ENCODE data around the gene PROS1. TPM values are rescaled to one million over a fixed set of nuclear protein-coding genes. Genes with fewer than 3 reads are reported as not detected.

The PROS1 gene
- total and polyA plus RNA-seq, 2 of the 4 experiments (the other 2 are of a cell fraction): 1.6 to 2.8 TPM

DNA sequence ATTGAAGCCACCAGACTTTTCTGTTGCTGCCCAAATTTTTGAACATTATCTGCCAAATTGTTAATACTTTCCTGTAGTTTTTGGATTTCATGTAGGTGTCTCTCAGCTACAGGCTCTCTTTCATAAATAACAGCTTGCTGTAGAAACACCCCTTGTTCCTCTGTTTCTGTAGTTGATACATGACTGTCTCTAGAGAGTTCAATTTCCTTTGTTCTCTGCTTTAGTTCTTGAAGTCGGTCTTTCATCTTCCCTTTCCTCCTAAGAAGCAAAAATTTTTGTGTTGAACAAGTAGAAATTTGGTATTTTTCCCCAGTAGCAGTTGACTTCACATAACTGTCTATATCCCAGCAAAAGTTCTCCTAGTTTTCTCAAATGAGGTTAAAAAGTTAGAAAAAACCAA is 41.3 kb upstream of the PROS1 start:
- no TSS peak for BruUV-seq (replicated peaks)
- Histone ChIP-seq H3K4me1 (ENCODE audit: control insufficient read depth, insufficient read depth, low read length) (no peaks in the 10 kb centered on the region), H3K79me1 (ENCODE audit: low read depth in 1 of 2, low read length in 2 of 2) (no peaks in the 10 kb centered on the region), H3K56ac (ENCODE audit: extremely low read depth, insufficient read depth, low read length) (no peak overlapping the region), H4K91ac (ENCODE audit: insufficient read depth, low read depth, low read length) (no peak overlapping the region), H4K20me1 (ENCODE audit: insufficient read depth, low read length) (no peaks in the 10 kb centered on the region), H3K9ac (ENCODE audit: low read depth, low read length) (no peak overlapping the region), H3K27ac (ENCODE audit: insufficient read depth, low read length) (no peak overlapping the region), H4K5ac (ENCODE audit: low read depth, low read length) (no peak overlapping the region), H2BK15ac (ENCODE audit: low read depth, low read length) (no peak overlapping the region), H2BK5ac (ENCODE audit: low read depth, low read length, poor library complexity, severe bottlenecking) (no peak overlapping the region), H3K4me3 (ENCODE audit: insufficient read depth, low read depth, low read length) (no peak overlapping the region), H3K18ac (ENCODE audit: low read depth, low read length) (no peak overlapping the region), H2AK9ac (replicated peaks; ENCODE audit: low read depth, low read length, poor library complexity) (no peak overlapping the region), H2BK20ac (ENCODE audit: low read depth, low read length) (no peak overlapping the region), H3K23ac (ENCODE audit: low read depth, low read length) (no peak overlapping the region), H2AFZ (replicated peaks; ENCODE audit: low read length, poor library complexity) (no peak overlapping the region), H2AK5ac (ENCODE audit: low read depth, low read length) (no peak overlapping the region), H2BK120ac (ENCODE audit: low read depth, low read length) (no peak overlapping the region), H4K8ac (ENCODE audit: low read depth in 2 of 2, low read length in 2 of 2) (no peak overlapping the region), H3K4ac (ENCODE audit: low read depth, low read length) (no peak overlapping the region), H3K9me3 (ENCODE audit: control insufficient read depth, insufficient read depth, low read length) (no peaks in the 10 kb centered on the region), H3K27me3 (ENCODE audit: control insufficient read depth, insufficient read depth, low read length) (no peaks in the 10 kb centered on the region), H3K36me3 (ENCODE audit: control insufficient read depth, insufficient read depth, low read length) (no peaks in the 10 kb centered on the region), H3K9me1 (ENCODE audit: insufficient read depth, low read length) (no peaks in the 10 kb centered on the region), H3K4me2 (ENCODE audit: low read depth, low read length) (no peak overlapping the region), H3K14ac (replicated peaks; ENCODE audit: low read depth, low read length) (no peak overlapping the region)
- dilution Hi-C loops (cut with HindIII; ENCODE audit: low sequenced_read_pairs, unreplicated experiment): no loop called here
- TF ChIP-seq RAD21 (IDR thresholded peaks at IDR 0.05; ENCODE audit: low read length) (no peak), CEBPB (IDR thresholded peaks at IDR 0.05; ENCODE audit: low read depth, low read length) (no peak), NFE2L2 (IDR thresholded peaks at IDR 0.05; ENCODE audit: low read depth, low read length) (no peak), FOS (IDR thresholded peaks at IDR 0.05; ENCODE audit: low read depth, low read length) (no peak), RCOR1 (IDR thresholded peaks at IDR 0.05; ENCODE audit: insufficient replicate concordance, low read length) (no peak), RFX5 (IDR thresholded peaks at IDR 0.05; ENCODE audit: low read depth, low read length) (no peak), POLR2A (IDR thresholded peaks at IDR 0.05; ENCODE audit: low read depth, low read length) (no peak), SMC3 (IDR thresholded peaks at IDR 0.05; ENCODE audit: low read depth, low read length) (no peak), MAZ (IDR thresholded peaks at IDR 0.05; ENCODE audit: borderline replicate concordance, low read depth, low read length) (no peak), CHD1 (IDR thresholded peaks at IDR 0.05; ENCODE audit: low read depth, low read length) (no peak)
- TF ChIP-seq, protein P1, sequence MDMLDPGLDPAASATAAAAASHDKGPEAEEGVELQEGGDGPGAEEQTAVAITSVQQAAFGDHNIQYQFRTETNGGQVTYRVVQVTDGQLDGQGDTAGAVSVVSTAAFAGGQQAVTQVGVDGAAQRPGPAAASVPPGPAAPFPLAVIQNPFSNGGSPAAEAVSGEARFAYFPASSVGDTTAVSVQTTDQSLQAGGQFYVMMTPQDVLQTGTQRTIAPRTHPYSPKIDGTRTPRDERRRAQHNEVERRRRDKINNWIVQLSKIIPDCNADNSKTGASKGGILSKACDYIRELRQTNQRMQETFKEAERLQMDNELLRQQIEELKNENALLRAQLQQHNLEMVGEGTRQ (IDR thresholded peaks at IDR 0.05; ENCODE audit: low read depth, low read length): no peak
- TF ChIP-seq, protein P2, sequence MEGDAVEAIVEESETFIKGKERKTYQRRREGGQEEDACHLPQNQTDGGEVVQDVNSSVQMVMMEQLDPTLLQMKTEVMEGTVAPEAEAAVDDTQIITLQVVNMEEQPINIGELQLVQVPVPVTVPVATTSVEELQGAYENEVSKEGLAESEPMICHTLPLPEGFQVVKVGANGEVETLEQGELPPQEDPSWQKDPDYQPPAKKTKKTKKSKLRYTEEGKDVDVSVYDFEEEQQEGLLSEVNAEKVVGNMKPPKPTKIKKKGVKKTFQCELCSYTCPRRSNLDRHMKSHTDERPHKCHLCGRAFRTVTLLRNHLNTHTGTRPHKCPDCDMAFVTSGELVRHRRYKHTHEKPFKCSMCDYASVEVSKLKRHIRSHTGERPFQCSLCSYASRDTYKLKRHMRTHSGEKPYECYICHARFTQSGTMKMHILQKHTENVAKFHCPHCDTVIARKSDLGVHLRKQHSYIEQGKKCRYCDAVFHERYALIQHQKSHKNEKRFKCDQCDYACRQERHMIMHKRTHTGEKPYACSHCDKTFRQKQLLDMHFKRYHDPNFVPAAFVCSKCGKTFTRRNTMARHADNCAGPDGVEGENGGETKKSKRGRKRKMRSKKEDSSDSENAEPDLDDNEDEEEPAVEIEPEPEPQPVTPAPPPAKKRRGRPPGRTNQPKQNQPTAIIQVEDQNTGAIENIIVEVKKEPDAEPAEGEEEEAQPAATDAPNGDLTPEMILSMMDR (conservative IDR thresholded peaks at IDR 0.05; ENCODE audit: low read depth, low read length): no peak
- ATAC-seq (ENCODE audit: low read depth): no peak
- in situ Hi-C loops (cut with MboI; ENCODE audit: low sequenced_read_pairs): no loop called here
- POLR2A ChIA-PET (ENCODE audit: unreplicated experiment): interaction anchor here (0.6 kb wide), 1 partner anchor 11 kb away, joined by 8 read pairs; no protein-coding TSS in a partner anchor
- no CpG with 5 or more reads among the region's 1 CpG for WGBS, 2 experiments (ENCODE audit: extremely low coverage in 2 of 2, insufficient read length in 1 of 2)
- intact Hi-C loops (cut with micrococcal nuclease): no loop called here
- CTCF ChIA-PET: interaction anchor here (1.4 to 1.8 kb wide), 2 partner anchors 10 to 13 kb away, joined by 4 read pairs; no protein-coding TSS in a partner anchor
- no peak for DNase-seq

All from IMR-90 (cell line).